VCaP (cell line): ENCODE results near the gene CEBPE.

ENCODE experiments used
- H3K27ac ChIP-seq: fragments of 450-650 bp; 2 replicates; pipeline ENCODE4 v1.5.1; 2017
- CTCF ChIP-seq: fragments of 450-650 bp; conservative IDR thresholded peaks from 2 replicates; pipeline ENCODE4 v1.5.1; 2017; ENCODE audit warnings: mild to moderate bottlenecking, moderate library complexity

Gene CEBPE

GRCh38 chr14:23104591-23105347 lies 14.3 kb downstream of the CEBPE start, which contains the start of gene CIROP:
Gene CIROP, minus strand, starts transcription at chr14:23104989. Its CDS starts 69 bp downstream, at chr14:23104920.
- TF ChIP-seq CTCF: no peak
- no peak within 1 kb of the TSS for H3K27ac ChIP-seq

GRCh38 chr14:23104070-23104590 lies 14.9 kb downstream of the CEBPE start:
- H3K27ac ChIP-seq: no peak overlapping the region
- no peak for TF ChIP-seq CTCF

DNA sequence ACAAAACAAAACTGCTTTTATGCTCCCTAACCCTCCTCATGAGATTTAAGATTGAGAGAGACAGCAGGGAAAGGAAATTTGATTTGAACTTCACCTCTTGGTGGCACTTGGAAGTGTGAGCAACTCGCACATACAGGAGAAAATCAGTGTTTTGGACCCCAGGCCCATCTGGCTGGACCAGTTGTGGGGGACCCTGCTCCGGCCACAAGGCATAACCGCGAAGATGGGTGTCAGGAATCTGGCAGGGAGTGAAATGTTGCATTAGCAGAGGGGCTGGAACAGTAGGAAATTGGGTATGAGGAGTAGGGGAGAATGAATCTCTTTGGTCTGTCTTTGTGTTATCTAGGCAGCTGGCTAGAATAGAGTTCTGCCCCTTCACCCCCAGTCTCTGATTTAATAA lies 15.5 kb downstream of the CEBPE start:
- no peak for TF ChIP-seq CTCF
- no peak overlapping the region for H3K27ac ChIP-seq

DNA sequence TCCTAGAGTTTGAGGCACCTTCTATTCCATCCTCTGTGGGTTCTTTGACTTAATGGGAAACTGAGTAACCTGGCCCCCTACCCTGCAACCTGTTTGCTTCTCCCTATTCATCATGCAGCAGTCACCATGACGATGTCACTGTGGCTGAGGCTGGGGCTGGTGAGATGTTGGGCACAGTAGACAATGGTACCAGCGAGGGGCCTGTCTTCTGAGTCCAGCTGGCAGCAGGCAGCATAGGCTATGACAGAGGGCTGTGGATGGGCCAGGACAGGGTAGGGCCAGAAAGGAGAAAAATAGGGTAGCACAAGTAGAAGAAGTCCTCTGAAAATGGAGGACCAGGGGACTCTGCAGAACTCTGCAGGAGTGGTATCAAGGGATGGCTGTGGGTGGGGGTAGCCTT lies 16.3 kb downstream of the CEBPE start:
- no peak for TF ChIP-seq CTCF
- H3K27ac ChIP-seq: no peak overlapping the region

- no peak for TF ChIP-seq CTCF
- H3K27ac ChIP-seq: no peak overlapping the region
Observed at GRCh38 chr14:23101986-23102625, 16.9 kb downstream of the CEBPE start.

GRCh38 chr14:23101213-23101970 lies 17.7 kb downstream of the CEBPE start:
- no peak for TF ChIP-seq CTCF
- no peak overlapping the region for H3K27ac ChIP-seq
